Activated CD4-positive, alpha-beta T cell treated with anti-CD3 and anti-CD28 coated beads, Interleukin-2, Interleukin-6, amounts not matched to agents 100 ng/mL and 50 ng/mL, durations not matched to agents 16 hours and 8 hours (primary cell): ENCODE measurements around the gene EHMT1.
"Not testable (repeated sequence)": the region's sequence is repeated elsewhere in the genome, so short reads cannot be mapped to it uniquely, and the experiment has no call there.

Experiments
- DNase-seq: peaks from one replicate; pipeline ENCODE4 v3.0.0-alpha.2; 2020

The EHMT1 gene

GRCh38 chr9:137764171-137764671 is 145.4 kb downstream of the EHMT1 start:
- DNase-seq, result no peak

- DNase-seq, result no peak
These were observed 146.2 kb downstream of the EHMT1 start for GRCh38 chr9:137764981-137765380.

GRCh38 chr9:137765536-137765935 is 146.7 kb downstream of the EHMT1 start:
- no peak for DNase-seq

GRCh38 chr9:137771580-137771979 is 152.8 kb downstream of the EHMT1 start:
- DNase-seq, result no peak

- no peak for DNase-seq
These were observed 153.6 kb downstream of the EHMT1 start for GRCh38 chr9:137772281-137772873.

GRCh38 chr9:137774775-137775386 is 156.1 kb downstream of the EHMT1 start:
- DNase-seq, result no peak

- no peak for DNase-seq
These were observed 157.6 kb downstream of the EHMT1 start for GRCh38 chr9:137776306-137776995.

- no peak for DNase-seq
These were observed 159.0 kb downstream of the EHMT1 start for GRCh38 chr9:137777761-137778160.

- DNase-seq, result no peak
These were observed 159.5 kb downstream of the EHMT1 start for GRCh38 chr9:137778336-137778735.

- no peak for DNase-seq
These were observed 160.1 kb downstream of the EHMT1 start for GRCh38 chr9:137778914-137779313.

- DNase-seq, result not testable (repeated sequence)
These were observed 161.2 kb downstream of the EHMT1 start for GRCh38 chr9:137780031-137780430.

GRCh38 chr9:137781906-137782585 is 163.2 kb downstream of the EHMT1 start:
- no peak for DNase-seq

GRCh38 chr9:137783521-137783920 is 164.7 kb downstream of the EHMT1 start:
- no peak for DNase-seq

GRCh38 chr9:137784046-137784445 is 165.2 kb downstream of the EHMT1 start:
- no peak for DNase-seq

- no peak for DNase-seq
These were observed 166.1 kb downstream of the EHMT1 start for GRCh38 chr9:137784641-137785513.

GRCh38 chr9:137785704-137786161 is 166.9 kb downstream of the EHMT1 start:
- DNase-seq, result no peak

- DNase-seq, result no peak
These were observed 167.7 kb downstream of the EHMT1 start for GRCh38 chr9:137786511-137786920.

GRCh38 chr9:137787381-137787780 is 168.6 kb downstream of the EHMT1 start:
- DNase-seq, result no peak

GRCh38 chr9:137787786-137788505 is 169.1 kb downstream of the EHMT1 start:
- DNase-seq, result no peak

GRCh38 chr9:137788561-137789294 is 169.9 kb downstream of the EHMT1 start:
- no peak for DNase-seq
